HEK293 (cell line): ENCODE measurements around the gene KRT74.

ENCODE experiments used
- CTCF ChIP-seq: fragments of 450-650 bp; formaldehyde crosslinking; IDR thresholded peaks from 2 replicates; pipeline ENCODE4 v1.5.1; 2016; ENCODE audit warnings: missing biosample characterization, missing genetic modification characterization
- WT1 ChIP-seq: fragments of 450-650 bp; formaldehyde crosslinking; IDR thresholded peaks from 2 replicates; pipeline ENCODE4 v1.5.1; 2016; ENCODE audit warnings: missing biosample characterization, missing genetic modification characterization
- ZNF138 ChIP-seq: fragments of 450-650 bp; formaldehyde crosslinking; IDR thresholded peaks from 2 replicates; pipeline ENCODE4 v1.5.1; 2016; ENCODE audit warnings: missing biosample characterization, missing genetic modification characterization, borderline replicate concordance
- ZNF2 ChIP-seq: fragments of 450-650 bp; formaldehyde crosslinking; IDR thresholded peaks from 2 replicates; pipeline ENCODE4 v1.5.1; 2016; ENCODE audit warnings: missing biosample characterization, missing genetic modification characterization
- ZNF416 ChIP-seq: fragments of 450-650 bp; formaldehyde crosslinking; IDR thresholded peaks from 2 replicates; pipeline ENCODE4 v1.5.1; 2016; ENCODE audit warnings: missing biosample characterization, missing genetic modification characterization
- ZNF423 ChIP-seq: fragments of 450-650 bp; formaldehyde crosslinking; IDR thresholded peaks from 2 replicates; pipeline ENCODE4 v1.5.1; 2016; ENCODE audit warnings: missing biosample characterization, missing genetic modification characterization
- ZNF521 ChIP-seq: fragments of 450-650 bp; formaldehyde crosslinking; IDR thresholded peaks from 2 replicates; pipeline ENCODE4 v1.5.1; 2017; ENCODE audit warnings: missing biosample characterization, mild to moderate bottlenecking, missing genetic modification characterization
- ZNF548 ChIP-seq: fragments of 450-650 bp; formaldehyde crosslinking; IDR thresholded peaks from 2 replicates; pipeline ENCODE4 v1.5.1; 2016; ENCODE audit warnings: missing biosample characterization, missing genetic modification characterization
- ZNF580 ChIP-seq: fragments of 450-650 bp; formaldehyde crosslinking; IDR thresholded peaks from 2 replicates; pipeline ENCODE4 v1.5.1; 2016; ENCODE audit warnings: missing biosample characterization, missing genetic modification characterization
- ZNF654 ChIP-seq: fragments of 450-650 bp; formaldehyde crosslinking; IDR thresholded peaks from 2 replicates; pipeline ENCODE4 v1.5.1; 2016; ENCODE audit warnings: low read depth, missing biosample characterization, missing genetic modification characterization
- TF ChIP-seq, protein P1 (sequence below): fragments of 450-650 bp; formaldehyde crosslinking; IDR thresholded peaks from 2 replicates; pipeline ENCODE4 v1.5.1; 2016; ENCODE audit warnings: missing biosample characterization, missing genetic modification characterization, borderline replicate concordance

GRCh38 chr12:52539821-52540173 lies 33.8 kb downstream of the KRT74 start:
- no peak for TF ChIP-seq ZNF138 (tag by site-specific recombination)
- TF ChIP-seq ZNF423 (tag by site-specific recombination): no peak
- TF ChIP-seq WT1 (tag by site-specific recombination): no peak
- TF ChIP-seq CTCF (tag by site-specific recombination): no peak
- TF ChIP-seq, protein P1, sequence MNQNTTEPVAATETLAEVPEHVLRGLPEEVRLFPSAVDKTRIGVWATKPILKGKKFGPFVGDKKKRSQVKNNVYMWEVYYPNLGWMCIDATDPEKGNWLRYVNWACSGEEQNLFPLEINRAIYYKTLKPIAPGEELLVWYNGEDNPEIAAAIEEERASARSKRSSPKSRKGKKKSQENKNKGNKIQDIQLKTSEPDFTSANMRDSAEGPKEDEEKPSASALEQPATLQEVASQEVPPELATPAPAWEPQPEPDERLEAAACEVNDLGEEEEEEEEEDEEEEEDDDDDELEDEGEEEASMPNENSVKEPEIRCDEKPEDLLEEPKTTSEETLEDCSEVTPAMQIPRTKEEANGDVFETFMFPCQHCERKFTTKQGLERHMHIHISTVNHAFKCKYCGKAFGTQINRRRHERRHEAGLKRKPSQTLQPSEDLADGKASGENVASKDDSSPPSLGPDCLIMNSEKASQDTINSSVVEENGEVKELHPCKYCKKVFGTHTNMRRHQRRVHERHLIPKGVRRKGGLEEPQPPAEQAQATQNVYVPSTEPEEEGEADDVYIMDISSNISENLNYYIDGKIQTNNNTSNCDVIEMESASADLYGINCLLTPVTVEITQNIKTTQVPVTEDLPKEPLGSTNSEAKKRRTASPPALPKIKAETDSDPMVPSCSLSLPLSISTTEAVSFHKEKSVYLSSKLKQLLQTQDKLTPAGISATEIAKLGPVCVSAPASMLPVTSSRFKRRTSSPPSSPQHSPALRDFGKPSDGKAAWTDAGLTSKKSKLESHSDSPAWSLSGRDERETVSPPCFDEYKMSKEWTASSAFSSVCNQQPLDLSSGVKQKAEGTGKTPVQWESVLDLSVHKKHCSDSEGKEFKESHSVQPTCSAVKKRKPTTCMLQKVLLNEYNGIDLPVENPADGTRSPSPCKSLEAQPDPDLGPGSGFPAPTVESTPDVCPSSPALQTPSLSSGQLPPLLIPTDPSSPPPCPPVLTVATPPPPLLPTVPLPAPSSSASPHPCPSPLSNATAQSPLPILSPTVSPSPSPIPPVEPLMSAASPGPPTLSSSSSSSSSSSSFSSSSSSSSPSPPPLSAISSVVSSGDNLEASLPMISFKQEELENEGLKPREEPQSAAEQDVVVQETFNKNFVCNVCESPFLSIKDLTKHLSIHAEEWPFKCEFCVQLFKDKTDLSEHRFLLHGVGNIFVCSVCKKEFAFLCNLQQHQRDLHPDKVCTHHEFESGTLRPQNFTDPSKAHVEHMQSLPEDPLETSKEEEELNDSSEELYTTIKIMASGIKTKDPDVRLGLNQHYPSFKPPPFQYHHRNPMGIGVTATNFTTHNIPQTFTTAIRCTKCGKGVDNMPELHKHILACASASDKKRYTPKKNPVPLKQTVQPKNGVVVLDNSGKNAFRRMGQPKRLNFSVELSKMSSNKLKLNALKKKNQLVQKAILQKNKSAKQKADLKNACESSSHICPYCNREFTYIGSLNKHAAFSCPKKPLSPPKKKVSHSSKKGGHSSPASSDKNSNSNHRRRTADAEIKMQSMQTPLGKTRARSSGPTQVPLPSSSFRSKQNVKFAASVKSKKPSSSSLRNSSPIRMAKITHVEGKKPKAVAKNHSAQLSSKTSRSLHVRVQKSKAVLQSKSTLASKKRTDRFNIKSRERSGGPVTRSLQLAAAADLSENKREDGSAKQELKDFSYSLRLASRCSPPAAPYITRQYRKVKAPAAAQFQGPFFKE (tag by site-specific recombination): no peak
- TF ChIP-seq ZNF580 (tag by site-specific recombination): no peak
- TF ChIP-seq ZNF416: no peak
- no peak for TF ChIP-seq ZNF521 (tag by site-specific recombination)
- no peak for TF ChIP-seq ZNF548 (tag by site-specific recombination)
- no peak for TF ChIP-seq ZNF654 (tag by site-specific recombination)
- no peak for TF ChIP-seq ZNF2 (tag by site-specific recombination)
